CD4-positive, alpha-beta T cell (primary cell): ENCODE measurements around the gene FERMT1. TPM values are rescaled to one million over a fixed set of nuclear protein-coding genes. Genes with fewer than 3 reads are reported as not detected.

ENCODE experiments used
- ATAC-seq: fragments of 200-7000 bp; cut with Tn5 transposase; one replicate; pipeline ENCODE4 v1.10.0; 2022; ENCODE audit warnings: mild to moderate bottlenecking; ENCODE audit not compliant: poor library complexity
- CTCF ChIA-PET: fragments of 350-600 bp; sonication (Branson Sonifier 250); formaldehyde crosslinking; loops from one replicate; lab custom pipeline; 2021; ENCODE audit warnings: antibody characterized with exemption, inconsistent platforms; lab: Charles Lee
- POLR2A ChIA-PET: fragments of 350-600 bp; sonication (Branson Sonifier 250); formaldehyde crosslinking; loops from one replicate; lab custom pipeline; 2021; ENCODE audit warnings: antibody characterized with exemption, inconsistent platforms; lab: Charles Lee
- DNase-seq, 14 experiments: peaks; one replicate each; pipeline ENCODE4 v3.0.0-alpha.2; 2013 to 2020; ENCODE audit warnings: mixed read lengths in 2 of 14
- H3K27ac ChIP-seq, 2 donors: one replicate each; pipeline versions ENCODE4 v1.5.1 to v1.7.0; 2013; ENCODE audit warnings: low read length in 2 of 2, low read depth in 1 of 2, mild to moderate bottlenecking in 1 of 2
- H3K27me3 ChIP-seq, 2 experiments: 1 replicate in 1 of 2; 2 replicates in 1 of 2; pipeline versions ENCODE4 v1.6.1 to v1.7.0; 2013; ENCODE audit warnings: low read length in 2 of 2, control low read depth in 1 of 2, mild to moderate bottlenecking in 1 of 2, moderate library complexity in 1 of 2; ENCODE audit not compliant: insufficient read depth in 2 of 2, control insufficient read depth in 1 of 2
- H3K36me3 ChIP-seq: one replicate; pipeline ENCODE4 v1.6.1; 2013; ENCODE audit warnings: low read length, control low read depth; ENCODE audit not compliant: insufficient read depth
- H3K4me1 ChIP-seq: one replicate; pipeline ENCODE4 v1.6.1; 2013; ENCODE audit warnings: low read length, control low read depth; ENCODE audit not compliant: insufficient read depth
- H3K4me3 ChIP-seq: one replicate; pipeline ENCODE4 v1.5.1; 2013; ENCODE audit warnings: mild to moderate bottlenecking, low read length, moderate library complexity
- H3K9me3 ChIP-seq, 2 experiments: 1 replicate in 1 of 2; 2 replicates in 1 of 2; pipeline versions ENCODE4 v1.6.1 to v1.7.0; 2013; ENCODE audit warnings: low read length in 2 of 2, mild to moderate bottlenecking in 2 of 2, control low read depth in 1 of 2, moderate library complexity in 1 of 2; ENCODE audit not compliant: control insufficient read depth in 1 of 2, insufficient read depth in 1 of 2
- H3K27ac Mint-ChIP-seq: one replicate; pipeline ENCODE4 v1.8.0; 2020; ENCODE audit warnings: mixed read lengths
- H3K27me3 Mint-ChIP-seq: one replicate; pipeline ENCODE4 v1.8.0; 2021; ENCODE audit warnings: mixed read lengths
- H3K36me3 Mint-ChIP-seq: one replicate; pipeline ENCODE4 v1.8.0; 2021; ENCODE audit warnings: low read depth, mixed read lengths
- H3K4me1 Mint-ChIP-seq: one replicate; pipeline ENCODE4 v1.8.0; 2021; ENCODE audit warnings: low read depth, mixed read lengths
- H3K4me3 Mint-ChIP-seq: one replicate; pipeline ENCODE4 v1.8.0; 2020; ENCODE audit warnings: mild to moderate bottlenecking, mixed read lengths
- H3K9me3 Mint-ChIP-seq: one replicate; pipeline ENCODE4 v1.8.0; 2020; ENCODE audit warnings: mixed read lengths
- intact Hi-C, 2 experiments: fragments of 100-400 bp; cut with DNase I in 1 of 2; cut with micrococcal nuclease in 1 of 2; formaldehyde crosslinking; loops; one replicate each; pipeline versions ENCODE4 v1.15.1 to v1.9.0; 2023 to 2025; cut with DNase I, micrococcal nuclease
- total RNA-seq, 174 experiments: library from RNA in 2 of 174; stranded (reverse) in 2 of 174; gene quantifications; one replicate each; pipeline ENCODE4 v1.2.3 and lab custom pipeline; 2021 to 2026
- TF ChIP-seq, protein P1 (sequence below): fragments of 200-600 bp; IDR thresholded peaks from one replicate; pipeline ENCODE4 v1.8.0; 2022; ENCODE audit warnings: antibody characterized with exemption, mild to moderate bottlenecking

The FERMT1 gene
- total RNA-seq, 2 experiments from 2014 or later = not detected

DNA sequence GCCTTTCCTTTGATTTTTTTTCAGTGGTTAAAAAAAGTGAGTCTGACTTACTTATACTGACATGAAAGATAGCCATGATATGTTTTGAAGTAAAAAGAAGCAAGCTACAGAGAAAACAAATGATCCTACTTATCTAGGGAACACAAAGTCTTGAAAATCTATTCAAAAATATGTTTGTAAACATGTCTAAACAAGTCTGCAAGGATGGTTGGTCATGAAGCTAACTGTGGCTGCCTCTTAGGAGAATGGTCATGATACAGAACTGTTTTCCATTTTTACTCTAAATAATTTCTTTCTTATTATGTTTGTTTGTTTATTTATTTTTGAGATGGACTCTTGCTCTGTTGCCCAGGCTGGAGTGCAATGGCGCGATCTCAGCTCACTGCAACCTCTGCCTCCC lies 21.5 kb downstream of the FERMT1 start:
- CTCF ChIA-PET = no interaction called here

DNA sequence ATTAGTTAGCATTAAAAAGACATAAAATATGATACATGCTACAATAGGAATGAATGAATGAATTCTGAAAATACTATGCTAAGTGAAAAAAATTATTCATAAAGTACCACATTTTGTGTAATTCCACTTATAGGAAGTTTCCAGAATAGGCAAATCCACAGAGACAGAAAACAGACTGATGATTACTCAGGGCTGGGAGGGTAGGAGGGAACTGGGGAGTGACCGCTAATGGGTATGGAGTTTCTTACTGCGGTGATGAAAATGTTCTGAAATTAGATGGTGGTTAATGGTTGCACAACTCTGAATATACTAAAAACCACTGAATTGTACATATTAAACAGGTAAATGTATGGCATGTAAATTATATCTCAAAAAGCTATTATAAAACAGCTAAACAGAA lies 22.6 kb downstream of the FERMT1 start:
- no peak overlapping the region for H3K27ac Mint-ChIP-seq
- no peak overlapping the region for H3K4me3 ChIP-seq

More for the DNA sequence above, 21.5 kb downstream of the FERMT1 start:
- Histone ChIP-seq H3K4me1 (no peaks in the 10 kb centered on the region), H3K27me3 (peaks cover 2 to 3% of the 10 kb centered on the region in 2 experiments), H3K9me3 (no peaks in the 10 kb centered on the region), H3K27ac (no peak overlapping the region), H3K4me3 (no peak overlapping the region), H3K36me3 (no peaks in the 10 kb centered on the region)
- Mint-ChIP-seq H3K36me3 (no peaks in the 10 kb centered on the region), H3K9me3 (no peaks in the 10 kb centered on the region), H3K27ac (no peak overlapping the region), H3K27me3 (peaks cover 24% of the 10 kb centered on the region), H3K4me3 (no peak overlapping the region), H3K4me1 (no peaks in the 10 kb centered on the region)
- intact Hi-C loops = no loop called here
- ATAC-seq (no peak), DNase-seq (no peak)
- POLR2A ChIA-PET = no interaction called here
- TF ChIP-seq, protein P1, sequence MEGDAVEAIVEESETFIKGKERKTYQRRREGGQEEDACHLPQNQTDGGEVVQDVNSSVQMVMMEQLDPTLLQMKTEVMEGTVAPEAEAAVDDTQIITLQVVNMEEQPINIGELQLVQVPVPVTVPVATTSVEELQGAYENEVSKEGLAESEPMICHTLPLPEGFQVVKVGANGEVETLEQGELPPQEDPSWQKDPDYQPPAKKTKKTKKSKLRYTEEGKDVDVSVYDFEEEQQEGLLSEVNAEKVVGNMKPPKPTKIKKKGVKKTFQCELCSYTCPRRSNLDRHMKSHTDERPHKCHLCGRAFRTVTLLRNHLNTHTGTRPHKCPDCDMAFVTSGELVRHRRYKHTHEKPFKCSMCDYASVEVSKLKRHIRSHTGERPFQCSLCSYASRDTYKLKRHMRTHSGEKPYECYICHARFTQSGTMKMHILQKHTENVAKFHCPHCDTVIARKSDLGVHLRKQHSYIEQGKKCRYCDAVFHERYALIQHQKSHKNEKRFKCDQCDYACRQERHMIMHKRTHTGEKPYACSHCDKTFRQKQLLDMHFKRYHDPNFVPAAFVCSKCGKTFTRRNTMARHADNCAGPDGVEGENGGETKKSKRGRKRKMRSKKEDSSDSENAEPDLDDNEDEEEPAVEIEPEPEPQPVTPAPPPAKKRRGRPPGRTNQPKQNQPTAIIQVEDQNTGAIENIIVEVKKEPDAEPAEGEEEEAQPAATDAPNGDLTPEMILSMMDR = no peak

DNA sequence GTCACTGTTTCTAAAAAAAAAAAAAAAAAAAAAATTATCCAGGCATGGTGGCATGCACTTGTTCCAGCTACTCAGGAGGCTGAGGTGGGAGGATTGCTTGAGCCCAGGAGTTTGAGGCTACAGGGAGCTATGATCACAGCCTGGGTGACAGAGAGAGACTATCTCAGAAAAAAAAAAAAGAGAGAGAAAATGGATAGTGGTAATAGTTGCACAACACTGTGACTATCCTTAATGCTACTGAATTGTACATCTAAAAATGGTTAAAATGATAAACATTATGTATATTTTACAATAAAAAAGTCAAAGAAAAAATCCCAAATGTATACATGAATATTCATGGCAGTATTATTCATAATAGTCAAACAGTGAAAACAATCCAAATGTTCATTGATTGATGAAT lies 23.0 kb downstream of the FERMT1 start:
- Mint-ChIP-seq H3K9me3 (no peaks in the 10 kb centered on the region), H3K4me1 (no peaks in the 10 kb centered on the region), H3K27me3 (peaks cover 20% of the 10 kb centered on the region), H3K36me3 (no peaks in the 10 kb centered on the region), H3K27ac (no peak overlapping the region), H3K4me3 (no peak overlapping the region)
- Histone ChIP-seq H3K27me3 (peaks cover 0 to 2% of the 10 kb centered on the region in 2 experiments), H3K4me3 (no peak overlapping the region), H3K4me1 (no peaks in the 10 kb centered on the region), H3K9me3 (no peaks in the 10 kb centered on the region), H3K36me3 (no peaks in the 10 kb centered on the region), H3K27ac (no peak overlapping the region)
- ATAC-seq (no peak), DNase-seq (no peak)
- intact Hi-C loops = no loop called here
- ChIA-PET POLR2A (no interaction called here), CTCF (no interaction called here)
- TF ChIP-seq, protein P1 = no peak

More for the DNA sequence above, 22.6 kb downstream of the FERMT1 start:
- H3K9me3 ChIP-seq = no peaks in the 10 kb centered on the region
- no peaks in the 10 kb centered on the region for H3K36me3 ChIP-seq
- no peak for ATAC-seq
- DNase-seq = no peak
- H3K27me3 Mint-ChIP-seq = peaks cover 16% of the 10 kb centered on the region
- no peaks in the 10 kb centered on the region for H3K4me1 ChIP-seq
- H3K27me3 ChIP-seq = peaks cover 0 to 2% of the 10 kb centered on the region in 2 experiments
- H3K9me3 Mint-ChIP-seq = no peaks in the 10 kb centered on the region
- no peaks in the 10 kb centered on the region for H3K4me1 Mint-ChIP-seq
- no peak overlapping the region for H3K4me3 Mint-ChIP-seq
- H3K27ac ChIP-seq = no peak overlapping the region
- TF ChIP-seq, protein P1 = no peak
- ChIA-PET POLR2A (no interaction called here), CTCF (no interaction called here)
- H3K36me3 Mint-ChIP-seq = no peaks in the 10 kb centered on the region
- intact Hi-C loops = no loop called here
